GM13977 (cell line): ENCODE data around the gene SKOR1.
A peak's percentile ranks its signal among the peaks of the same experiment; 100 is the strongest.

Source experiments
- DNase-seq: peaks from one replicate; pipeline ENCODE4 v3.0.0; 2012; ENCODE audit warnings: low spot score
- in situ Hi-C: fragments of 300-500 bp; cut with MboI; formaldehyde crosslinking; loops from one replicate; pipeline ENCODE4 v1.12.0; 2022; ENCODE audit warnings: low sequenced_read_pairs, low pct_unique_long_range_greater_than_20kb, mixed read lengths, inconsistent platforms; ENCODE audit not compliant: unreplicated experiment
- TF ChIP-seq, protein P1 (sequence below): IDR thresholded peaks from 2 replicates; pipeline ENCODE4 v1.5.1; 2012; ENCODE audit warnings: mild to moderate bottlenecking, control low read depth; ENCODE audit not compliant: insufficient read depth; ENCODE audit errors: extremely low read depth, missing control alignments

The SKOR1 gene

DNA sequence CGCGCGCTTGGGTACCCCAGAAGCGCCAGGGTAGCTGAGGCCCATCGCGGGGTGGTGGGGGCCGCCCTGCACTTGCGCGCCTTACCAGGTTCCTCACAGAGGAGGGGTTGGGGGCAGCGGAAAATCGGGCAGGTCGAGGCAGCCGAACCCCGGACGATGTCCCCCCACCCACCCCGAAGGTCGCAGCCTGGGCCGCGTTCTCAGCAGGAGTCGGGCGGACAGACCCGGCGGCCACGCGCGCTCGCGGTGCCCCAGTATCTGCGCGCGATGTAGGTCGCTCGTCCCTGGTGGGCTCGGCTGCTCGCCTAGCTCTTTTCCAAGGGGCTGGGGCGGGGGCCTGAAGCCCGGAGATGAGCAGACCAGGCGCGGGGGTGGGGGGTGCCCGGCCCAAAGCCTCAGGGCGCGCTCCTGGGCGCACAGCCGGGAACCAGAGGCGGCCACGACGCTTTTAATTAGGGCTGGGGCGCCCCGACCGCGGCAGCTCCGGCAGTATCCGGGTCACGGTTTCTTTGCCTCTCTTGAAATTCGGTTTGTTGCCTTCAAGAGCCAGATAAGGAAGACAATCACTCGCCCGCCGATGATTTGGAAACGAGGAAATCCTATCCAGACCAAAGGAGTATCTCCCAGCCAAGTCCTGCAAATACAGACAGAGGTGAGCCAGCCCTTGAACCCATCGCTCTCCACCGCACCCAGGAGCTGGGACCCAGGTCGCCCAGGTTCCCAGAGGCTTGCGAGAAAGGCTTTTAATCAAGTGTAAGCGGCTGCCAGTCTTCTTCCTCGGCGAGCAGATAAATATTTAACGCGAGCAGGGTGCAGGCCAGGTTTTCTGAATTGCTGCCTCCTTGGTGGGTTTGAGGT is 4.6 kb downstream of the SKOR1 start:
- no peak for DNase-seq
- in situ Hi-C loops, result loop anchor here (10.0 kb wide), 2 partner anchors 365 to 885 kb away; no protein-coding TSS in a partner anchor
- TF ChIP-seq, protein P1, sequence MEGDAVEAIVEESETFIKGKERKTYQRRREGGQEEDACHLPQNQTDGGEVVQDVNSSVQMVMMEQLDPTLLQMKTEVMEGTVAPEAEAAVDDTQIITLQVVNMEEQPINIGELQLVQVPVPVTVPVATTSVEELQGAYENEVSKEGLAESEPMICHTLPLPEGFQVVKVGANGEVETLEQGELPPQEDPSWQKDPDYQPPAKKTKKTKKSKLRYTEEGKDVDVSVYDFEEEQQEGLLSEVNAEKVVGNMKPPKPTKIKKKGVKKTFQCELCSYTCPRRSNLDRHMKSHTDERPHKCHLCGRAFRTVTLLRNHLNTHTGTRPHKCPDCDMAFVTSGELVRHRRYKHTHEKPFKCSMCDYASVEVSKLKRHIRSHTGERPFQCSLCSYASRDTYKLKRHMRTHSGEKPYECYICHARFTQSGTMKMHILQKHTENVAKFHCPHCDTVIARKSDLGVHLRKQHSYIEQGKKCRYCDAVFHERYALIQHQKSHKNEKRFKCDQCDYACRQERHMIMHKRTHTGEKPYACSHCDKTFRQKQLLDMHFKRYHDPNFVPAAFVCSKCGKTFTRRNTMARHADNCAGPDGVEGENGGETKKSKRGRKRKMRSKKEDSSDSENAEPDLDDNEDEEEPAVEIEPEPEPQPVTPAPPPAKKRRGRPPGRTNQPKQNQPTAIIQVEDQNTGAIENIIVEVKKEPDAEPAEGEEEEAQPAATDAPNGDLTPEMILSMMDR, result no peak

DNA sequence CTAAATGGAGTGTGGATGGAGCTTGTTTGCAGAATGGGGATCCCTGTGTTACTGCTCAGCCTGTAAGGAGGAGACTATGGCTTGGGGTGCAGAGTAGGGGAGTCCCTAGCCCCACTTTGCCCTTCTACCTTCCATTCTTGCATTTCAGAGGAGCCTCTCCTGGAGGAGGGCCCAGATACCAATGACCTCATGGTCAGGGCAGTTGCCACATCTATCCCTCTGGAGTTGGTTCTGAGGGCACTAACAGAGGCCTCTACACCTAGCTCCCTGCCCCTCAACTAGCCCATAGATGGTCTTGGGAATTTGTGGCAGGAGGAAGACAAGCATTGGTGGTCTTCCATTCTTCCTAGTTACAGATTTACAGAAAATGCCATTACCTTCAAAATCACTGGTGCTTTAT is 6.1 kb downstream of the SKOR1 start:
- TF ChIP-seq, protein P1, result no peak
- in situ Hi-C loops, result loop anchor here (10.0 kb wide), 2 partner anchors 367 to 887 kb away; no protein-coding TSS in a partner anchor
- DNase-seq, result no peak

DNA sequence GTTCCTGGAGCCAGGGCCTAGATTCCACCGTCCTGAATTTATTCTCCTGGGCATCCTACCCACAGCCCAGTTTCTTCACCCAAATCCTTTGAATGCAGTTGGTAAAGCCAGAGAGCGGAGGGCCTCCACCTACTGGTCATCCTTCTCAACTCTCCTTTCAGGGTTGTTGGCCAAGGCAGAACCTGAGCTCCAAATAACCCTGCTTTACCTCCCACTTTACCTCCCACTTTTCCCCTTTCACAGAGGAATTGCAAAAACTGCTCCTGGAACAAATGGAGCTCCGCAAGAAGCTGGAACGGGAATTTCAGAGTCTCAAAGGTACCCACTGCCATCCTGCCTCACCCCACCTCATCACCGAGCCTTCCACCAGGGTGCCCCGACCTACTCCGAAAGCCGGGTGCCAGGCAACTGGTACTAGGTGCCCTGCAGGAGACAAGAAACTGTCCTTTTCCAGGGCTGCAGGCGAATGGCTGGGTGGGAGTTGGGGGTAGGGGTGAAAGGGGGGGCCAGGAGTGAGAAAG is 6.8 kb downstream of the SKOR1 start:
- TF ChIP-seq, protein P1, result peak; percentile 32
- in situ Hi-C loops, result loop anchor here (10.0 kb wide), 2 partner anchors 367 to 887 kb away; no protein-coding TSS in a partner anchor
- peak; percentile 60 for DNase-seq

DNA sequence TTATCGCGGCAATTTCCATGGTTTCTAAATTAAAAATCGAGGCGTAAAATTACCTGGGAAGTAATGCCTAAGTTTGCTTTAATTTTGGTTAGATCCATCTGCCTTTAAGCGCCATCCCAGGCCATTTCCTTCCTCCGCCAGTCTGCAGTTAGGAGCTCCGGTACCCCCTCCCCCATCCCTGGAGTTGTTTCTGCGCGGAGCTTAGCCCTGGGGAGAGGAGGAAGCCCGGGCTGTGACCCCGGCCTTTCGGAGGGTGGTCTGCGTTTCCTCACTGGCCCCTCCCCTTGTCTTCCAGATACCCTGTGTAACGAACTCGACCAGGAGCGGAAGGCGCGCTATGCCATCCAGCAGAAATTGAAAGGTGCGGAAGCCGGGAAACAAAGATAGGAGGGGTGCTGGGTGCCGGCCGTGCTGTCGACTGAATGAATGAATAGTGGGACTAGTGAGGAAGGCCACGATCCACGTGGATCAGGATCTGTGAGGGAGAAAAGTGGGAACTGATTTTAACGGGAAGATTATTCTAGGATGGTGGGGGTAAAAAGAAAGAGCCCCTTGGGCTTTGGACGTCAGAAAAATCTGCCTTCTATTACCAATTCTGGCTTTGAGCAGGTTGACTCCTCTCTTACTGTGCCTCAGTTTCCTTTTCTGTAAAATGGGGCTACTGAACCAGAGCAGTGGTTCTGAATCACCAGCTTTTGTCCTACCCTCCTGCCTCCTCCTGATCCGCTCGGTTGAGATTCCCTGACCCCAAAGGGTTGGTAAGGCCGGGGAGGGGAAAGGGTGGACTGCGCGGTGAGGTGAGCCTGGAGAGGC is 7.8 kb downstream of the SKOR1 start:
- in situ Hi-C loops, result loop anchor here (10.0 kb wide), 2 partner anchors 368 to 888 kb away; no protein-coding TSS in a partner anchor
- DNase-seq, result no peak
- TF ChIP-seq, protein P1, result no peak

DNA sequence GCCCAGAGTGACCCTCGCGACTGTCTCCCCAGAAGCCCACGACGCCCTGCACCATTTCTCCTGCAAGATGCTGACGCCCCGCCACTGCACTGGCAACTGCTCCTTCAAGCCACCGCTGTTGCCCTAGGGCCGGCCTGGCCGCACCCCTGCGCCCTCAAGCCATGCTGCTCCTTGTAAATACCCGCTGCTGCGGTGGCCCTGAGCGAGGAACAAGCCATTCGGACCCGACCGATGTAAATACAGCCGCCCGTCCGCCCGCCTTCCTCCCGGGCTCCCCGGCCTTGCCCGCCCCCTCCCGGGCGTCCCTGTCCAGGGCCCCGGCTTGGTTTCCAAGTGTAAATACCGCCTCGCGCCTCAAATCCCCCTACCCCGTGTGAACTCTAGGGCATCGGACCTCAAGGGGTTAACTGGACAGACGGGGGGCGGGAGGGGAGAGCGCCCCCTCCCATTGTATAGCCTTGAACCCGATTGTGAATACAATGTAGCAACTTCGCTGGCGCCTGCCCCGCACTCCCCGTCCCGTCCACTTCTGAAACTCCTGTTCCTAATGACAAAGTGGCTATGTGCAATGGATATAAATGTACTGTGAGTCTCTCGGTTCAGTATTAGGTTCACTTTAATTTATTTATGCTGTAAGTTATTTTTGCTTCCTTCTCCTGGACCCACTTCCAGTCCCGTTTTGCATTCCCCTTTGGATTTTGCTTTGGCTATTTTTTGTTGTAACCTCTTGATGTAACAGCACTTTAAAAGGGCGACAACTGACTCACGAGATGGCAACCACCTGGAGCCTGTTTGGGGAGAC is 8.6 kb downstream of the SKOR1 start:
- TF ChIP-seq, protein P1, result peak; percentile 54
- in situ Hi-C loops, result loop anchor here (10.0 kb wide), 2 partner anchors 369 to 889 kb away; no protein-coding TSS in a partner anchor
- DNase-seq, result peak; percentile 77
